Activated CD4-positive, alpha-beta T cell treated with anti-CD3 and anti-CD28 coated beads, Interleukin-2, amount 50 U/mL, for 4 hours (primary cell): ENCODE results near the gene ZNF836.
"Not testable (repeated sequence)": the region's sequence is repeated elsewhere in the genome, so short reads cannot be mapped to it uniquely, and the experiment has no call there.

ENCODE experiments used
- DNase-seq, 2 experiments: peaks; one replicate each; pipeline ENCODE4 v3.0.0-alpha.2; 2020

The ZNF836 gene

DNA sequence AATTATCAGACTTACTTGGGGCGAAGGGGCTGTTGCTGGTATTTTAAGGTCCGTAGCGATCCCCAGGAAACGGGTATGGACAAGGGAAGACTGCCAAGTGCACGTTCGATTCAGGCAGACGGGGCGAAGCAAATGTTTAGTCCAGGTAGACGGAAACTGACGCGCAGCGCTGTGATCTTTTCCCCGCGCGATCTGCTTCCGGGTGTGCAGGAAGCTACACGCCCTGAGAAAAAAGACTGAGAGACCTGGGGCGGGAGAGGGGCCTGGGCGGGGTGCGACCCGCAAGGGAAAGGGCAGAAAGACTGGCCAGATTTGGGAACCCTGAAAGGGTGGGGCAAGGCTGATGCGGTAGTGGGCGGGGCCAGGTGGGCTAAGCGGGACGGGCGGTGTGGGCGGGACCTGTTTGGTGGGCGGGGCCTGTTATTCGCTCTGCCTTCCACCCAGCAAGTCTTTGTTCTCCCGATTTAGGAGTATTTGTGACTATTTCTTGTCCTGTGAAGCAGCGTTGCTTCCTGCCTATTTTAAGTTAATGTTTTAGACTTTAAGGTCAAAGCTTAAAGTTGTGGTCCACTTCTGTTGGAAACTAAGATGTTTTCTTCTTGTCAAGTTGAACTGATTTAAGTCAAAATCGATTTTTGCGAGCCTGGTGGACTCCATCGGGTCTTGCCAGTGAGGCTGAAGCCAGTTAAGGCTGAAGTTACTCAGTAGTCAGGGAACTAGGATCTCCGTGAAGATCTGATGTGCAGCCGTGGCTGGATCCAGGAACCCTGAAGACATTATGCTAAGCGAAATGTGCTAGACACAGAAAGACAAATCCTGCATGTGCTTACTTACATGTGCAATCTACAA, at the start of gene ZNF836:
ZNF836 (minus strand) TSS at position 301 of the 849 bp plus-strand sequence. CDS start 3,549 bp downstream, outside the sequence.
- DNase-seq = peak; percentile 90 to 91

DNA sequence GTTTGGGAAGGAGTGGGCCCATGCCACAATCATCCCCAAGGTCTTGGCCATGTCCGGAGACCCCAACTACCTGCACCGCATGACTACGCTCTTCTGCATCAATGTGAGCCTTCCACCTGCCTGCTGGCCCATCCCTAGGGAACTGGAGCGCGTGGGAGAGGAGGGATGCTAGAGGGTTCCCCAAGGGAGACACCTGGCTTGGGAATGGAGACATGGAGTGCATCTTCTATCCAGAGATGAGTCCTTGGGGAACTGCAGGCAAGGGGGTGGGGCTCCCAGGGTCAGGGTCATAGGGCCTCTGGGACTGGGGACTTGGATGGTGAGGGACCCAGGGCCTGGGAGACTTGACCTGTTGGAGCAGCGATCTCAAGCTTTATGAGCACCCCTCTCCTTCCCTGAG, 49.6 kb upstream of the ZNF836 start:
- DNase-seq = no peak

DNA sequence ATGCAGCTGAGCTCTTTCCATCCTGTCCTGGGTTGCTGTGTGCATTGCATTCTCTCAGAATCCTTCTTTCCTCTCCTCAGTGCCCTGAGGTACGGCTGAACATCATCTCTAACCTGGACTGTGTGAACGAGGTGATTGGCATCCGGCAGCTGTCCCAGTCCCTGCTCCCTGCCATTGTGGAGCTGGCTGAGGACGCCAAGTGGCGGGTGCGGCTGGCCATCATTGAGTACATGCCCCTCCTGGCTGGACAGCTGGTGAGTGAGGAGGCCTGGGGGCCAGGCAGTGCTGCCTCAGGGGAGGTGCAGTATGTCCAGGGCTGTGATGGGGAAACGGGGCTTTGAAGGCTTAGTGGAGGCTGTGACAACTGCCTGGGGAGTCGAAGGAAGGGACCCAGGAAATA, 48.2 kb upstream of the ZNF836 start:
- DNase-seq = no peak

DNA sequence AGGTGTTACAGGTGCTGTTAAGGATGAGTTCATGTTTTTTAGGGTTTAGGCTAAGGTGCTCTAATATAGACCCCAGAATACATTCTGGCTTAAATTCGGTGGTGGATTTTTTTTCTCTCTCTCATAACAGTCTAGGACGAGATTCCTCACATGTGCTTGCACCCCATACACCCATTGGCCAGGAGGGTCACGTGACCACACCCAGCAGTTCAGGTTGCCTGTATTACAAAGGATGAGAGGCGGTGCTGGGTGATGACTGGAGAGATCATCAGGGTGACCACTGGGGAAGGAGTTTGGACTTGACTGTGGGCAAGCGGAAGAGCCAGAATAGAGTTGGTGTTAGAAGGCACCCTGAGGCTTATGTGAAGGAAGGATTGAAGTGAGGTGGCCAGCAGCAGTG, 46.2 kb upstream of the ZNF836 start:
- DNase-seq = no peak

DNA sequence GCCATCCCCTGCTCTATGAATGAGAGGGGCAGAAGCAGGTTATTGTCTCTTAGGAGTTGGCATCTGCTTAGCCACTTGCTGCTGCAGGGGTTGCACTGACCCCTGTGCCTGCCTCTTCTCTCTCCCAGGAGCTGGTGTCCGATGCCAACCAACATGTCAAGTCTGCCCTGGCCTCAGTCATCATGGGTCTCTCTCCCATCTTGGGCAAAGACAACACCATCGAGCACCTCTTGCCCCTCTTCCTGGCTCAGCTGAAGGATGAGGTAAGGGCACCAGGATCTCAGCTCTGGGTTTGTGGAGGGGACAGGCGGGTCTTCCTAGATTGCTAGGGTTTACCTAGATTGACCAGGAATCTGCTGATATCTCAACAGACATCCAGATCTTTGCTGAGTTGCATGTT, 45.0 kb upstream of the ZNF836 start:
- no peak for DNase-seq

DNA sequence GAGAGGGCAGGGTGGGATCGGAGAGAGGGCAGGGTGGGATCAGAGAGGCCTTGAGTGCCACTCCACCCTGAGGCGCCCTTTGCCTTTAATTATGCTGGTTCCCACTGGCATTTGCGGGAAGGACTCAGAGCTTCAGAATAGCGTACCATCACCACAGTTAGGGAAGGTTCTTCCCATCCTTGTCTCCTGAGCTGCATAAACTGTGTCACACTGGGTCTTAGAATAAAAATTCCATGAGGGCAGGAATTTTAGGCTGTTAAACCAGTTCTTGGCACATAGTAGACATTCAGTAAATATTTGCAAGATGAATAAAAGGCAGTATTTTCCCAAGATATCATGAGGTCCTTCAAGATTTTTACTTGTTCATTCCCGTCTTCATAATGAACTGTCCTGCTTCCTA, 42.8 kb upstream of the ZNF836 start:
- DNase-seq = no peak

DNA sequence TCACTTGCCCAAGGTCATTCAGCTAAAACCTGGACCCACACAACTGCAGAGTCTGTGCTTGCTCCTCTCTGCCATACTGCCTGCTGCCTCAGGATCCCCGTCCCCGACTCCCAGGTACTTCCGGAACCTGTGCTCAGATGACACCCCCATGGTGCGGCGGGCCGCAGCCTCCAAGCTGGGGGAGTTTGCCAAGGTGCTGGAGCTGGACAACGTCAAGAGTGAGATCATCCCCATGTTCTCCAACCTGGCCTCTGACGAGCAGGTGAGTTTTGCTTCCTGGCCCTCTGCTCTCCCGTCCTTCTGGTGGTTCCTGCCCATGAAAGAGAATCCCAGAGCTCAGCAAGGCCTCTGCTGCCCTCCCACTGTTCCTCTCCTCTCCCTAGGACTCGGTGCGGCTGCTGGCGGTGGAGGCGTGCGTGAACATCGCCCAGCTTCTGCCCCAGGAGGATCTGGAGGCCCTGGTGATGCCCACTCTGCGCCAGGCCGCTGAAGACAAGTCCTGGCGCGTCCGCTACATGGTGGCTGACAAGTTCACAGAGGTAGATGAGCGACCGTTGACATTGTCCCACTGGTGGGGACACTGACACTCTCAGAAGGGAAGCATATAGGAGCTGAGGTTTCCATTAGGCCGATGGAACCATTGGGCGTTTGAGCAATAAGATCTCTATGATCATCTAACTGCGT, 41.3 kb upstream of the ZNF836 start:
- no peak for DNase-seq

DNA sequence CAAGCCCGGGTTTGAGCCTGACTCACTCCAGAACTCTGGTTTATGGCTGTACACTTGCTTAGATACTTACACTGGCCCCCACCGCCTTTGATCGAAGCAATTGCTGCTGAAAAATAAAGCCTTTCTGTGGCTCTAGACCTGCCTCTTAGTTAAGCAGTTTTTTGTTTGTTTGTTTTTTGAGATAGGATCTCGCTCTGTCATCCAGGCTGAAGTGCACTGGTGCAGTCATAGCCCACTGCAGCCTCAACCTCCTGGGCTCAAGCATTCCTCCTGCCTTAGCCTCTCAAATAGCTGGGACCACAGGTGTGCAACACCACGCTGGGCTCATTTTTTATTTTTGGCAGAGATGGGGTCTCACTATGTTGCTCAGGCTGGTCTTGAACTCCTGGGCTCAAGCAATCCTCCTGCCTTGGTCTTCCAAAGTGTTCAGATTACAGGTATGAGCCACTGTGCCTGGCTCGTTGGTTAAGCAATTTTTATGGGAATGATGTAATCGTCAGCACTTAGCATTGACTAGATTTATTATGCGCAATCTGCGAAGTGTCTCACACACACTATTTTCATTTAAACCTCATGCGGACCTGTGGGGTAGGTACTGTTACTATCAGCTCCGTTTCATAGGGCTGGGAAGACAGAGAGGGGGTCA, 40.6 kb upstream of the ZNF836 start:
- DNase-seq = no peak

DNA sequence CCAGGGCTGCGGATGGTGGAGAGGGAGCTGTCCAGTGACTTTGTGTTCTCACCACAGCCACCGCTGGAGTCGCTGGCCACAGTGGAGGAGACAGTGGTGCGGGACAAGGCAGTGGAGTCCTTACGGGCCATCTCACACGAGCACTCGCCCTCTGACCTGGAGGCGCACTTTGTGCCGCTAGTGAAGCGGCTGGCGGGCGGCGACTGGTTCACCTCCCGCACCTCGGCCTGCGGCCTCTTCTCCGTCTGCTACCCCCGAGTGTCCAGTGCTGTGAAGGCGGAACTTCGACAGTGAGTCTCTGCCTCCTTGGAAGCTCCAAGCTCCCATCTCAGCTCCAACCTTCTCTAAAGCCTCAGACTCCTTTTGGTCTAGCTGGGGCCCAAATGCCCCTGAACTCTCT, 39.8 kb upstream of the ZNF836 start:
- DNase-seq = no peak

DNA sequence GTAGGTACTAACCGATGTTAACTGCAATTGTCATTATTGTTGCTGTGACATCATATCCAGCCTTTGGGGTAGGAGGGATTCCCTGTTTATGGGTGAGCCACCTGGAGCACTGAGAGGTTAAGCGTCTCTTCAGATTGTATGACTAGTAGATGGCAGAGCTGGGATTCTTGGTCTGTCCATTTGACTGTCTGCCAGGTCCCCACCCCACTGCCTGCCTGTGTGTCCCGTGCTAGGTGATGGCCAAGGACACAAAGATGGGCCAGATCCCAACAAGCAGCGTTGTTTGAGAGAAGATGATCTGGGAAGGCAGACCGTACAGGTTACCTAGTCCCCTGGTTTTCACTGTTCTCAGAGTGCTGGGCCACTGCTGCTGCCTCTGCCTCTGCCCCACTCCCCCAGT, 35.1 kb upstream of the ZNF836 start:
- no peak for DNase-seq

DNA sequence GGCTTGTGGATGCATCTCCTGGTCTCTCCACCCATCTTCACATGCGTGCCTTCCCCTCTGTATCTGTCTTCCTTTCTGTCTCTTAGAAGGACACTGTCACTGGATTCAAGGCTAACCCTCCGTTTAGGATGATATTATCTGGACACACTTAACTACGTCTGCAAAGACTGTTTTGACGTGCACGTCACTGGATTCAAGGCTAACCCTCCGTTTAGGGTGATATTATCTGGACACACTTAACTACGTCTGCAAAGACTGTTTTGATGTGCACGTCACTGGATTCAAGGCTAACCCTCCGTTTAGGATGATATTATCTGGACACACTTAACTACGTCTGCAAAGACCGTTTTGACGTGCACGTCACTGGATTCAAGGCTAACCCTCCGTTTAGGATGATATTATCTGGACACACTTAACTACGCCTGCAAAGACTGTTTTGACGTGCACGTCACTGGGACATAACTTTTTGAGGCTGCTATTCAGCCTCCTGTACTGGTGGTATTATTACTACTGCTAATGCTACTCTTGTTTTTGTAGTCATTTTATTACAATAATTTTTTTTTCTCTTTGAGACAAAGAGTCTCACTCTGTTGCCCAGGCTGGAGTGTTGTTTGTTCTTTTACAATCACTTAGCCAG, 29.5 kb upstream of the ZNF836 start:
- DNase-seq = not testable (repeated sequence)

DNA sequence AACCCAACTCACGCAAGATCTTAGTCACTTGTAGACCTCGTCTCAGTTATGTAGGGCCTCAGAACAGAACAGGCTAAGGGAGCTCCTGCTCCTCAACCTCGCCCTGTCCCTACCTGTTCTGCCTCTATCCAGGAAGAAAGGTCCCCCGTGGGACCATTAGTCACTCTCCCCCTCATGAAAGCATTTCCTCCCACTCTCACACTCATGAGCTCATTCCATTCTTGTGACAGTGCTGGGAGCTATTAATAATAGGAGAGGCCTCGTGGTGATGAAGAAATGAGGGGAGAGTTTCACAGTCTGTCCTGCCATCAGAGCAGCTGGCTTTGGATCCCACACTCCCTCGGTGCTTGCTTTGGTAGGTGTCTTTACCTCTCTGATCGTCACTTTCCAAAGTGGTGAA, 28.6 kb upstream of the ZNF836 start:
- no peak for DNase-seq

DNA sequence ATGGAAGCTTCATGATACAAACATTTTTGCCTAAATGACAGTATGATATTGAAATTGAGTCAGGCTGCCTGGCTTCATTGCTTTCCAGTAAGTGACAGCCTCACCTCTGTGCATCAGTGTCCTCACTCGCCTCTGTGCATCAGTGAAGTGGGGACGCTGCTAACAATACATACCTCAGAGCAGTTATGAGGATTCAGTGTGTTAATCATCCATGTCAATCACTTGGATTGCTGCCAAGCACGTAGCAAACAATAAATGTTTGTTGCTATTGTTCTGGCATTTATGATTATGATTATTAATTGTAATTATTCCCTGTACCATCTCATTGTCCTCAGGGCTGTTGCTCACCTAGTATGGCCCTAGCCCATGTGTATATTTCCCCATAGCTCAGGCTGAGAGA, 27.3 kb upstream of the ZNF836 start:
- no peak for DNase-seq

DNA sequence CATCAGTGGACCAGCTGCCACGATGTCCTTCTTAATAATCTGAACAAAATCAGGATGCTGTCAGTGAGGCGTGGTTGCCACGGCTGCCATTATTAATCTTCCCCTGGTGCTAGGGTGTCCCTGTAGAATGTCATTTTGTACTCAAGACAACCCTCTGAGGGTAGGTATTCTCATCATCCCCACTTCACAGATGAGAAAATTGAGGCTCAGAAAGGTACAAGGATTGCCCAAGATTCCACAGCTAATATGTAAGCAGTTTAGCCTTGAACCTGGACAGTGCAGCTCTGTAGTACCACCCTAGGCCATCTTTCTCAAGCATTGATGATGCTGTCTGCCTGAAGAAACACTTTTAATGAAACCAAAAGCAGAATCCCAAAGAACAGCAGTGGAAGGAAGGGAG, 26.5 kb upstream of the ZNF836 start:
- no peak for DNase-seq

DNA sequence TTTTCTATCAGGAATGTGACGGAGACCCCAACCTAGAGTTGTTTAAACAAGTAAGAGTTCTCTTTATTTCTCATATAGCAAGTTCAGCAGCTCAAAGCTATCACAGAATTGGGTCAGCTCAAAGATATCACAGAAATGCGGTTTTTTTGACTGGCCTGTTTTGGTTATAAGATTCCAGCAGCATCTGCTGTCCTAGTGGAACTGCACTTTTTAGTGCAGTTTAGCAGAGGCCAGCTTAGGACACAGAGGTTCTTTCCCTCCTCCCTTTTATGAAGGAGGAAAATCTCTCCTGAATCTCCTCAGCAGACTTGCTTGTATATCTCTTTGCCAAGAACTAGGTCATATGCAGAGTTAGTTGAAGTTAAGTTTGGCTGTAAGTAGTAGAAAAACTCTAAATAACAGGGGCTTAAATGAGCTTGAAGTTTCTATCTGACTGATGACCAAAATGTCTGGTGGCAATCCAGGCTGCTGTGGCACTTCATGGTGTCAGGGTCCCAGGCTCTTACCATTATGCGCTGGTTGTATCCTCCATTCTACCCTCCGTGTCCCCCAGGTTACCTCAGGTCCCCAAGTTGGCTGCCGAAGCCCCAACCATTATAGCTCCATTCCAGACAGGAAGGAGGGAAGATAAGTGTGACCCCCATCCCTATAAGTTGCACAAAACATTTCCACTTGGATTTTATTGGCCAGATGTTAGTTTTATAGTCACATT, 25.0 kb upstream of the ZNF836 start:
- DNase-seq = no peak

DNA sequence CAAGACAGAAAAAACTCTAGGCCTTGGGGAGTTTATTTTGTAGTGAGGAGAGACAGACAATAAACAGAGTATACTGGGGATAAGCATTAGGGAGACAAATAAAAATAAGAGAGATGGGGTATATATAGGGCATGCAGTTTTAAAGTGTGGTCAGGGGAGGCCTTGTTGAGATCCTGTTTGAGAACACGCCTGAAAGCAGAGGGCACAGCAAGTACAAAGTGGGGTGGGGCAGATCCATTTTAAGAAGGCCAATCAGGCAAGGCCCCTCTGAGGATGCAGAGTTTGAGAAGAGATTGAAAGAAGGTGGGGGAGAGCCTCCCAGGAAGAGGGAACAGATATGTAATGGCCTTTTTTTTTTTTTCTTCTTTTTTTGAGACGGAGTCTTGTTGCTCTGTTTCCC, 20.5 kb upstream of the ZNF836 start:
- DNase-seq = no peak

DNA sequence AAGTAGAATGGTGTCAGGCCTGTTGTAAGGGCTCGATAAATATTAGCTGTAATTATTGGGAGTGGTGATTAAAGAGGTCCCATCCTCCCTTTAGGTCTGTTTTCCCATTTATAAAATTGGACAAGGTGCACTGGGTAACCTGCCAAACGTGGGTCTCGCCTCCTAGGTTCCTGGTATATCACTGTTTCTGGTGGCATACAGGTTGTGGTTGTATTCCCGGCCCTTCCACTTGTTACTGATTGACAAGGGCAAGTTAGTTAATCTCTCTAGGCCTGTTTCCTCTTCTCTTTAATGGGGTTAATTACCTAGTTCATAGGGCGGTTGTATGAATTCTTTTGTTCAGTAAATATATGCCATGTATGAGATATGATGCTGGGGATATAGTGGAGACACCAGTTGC, 20.0 kb upstream of the ZNF836 start:
- no peak for DNase-seq

DNA sequence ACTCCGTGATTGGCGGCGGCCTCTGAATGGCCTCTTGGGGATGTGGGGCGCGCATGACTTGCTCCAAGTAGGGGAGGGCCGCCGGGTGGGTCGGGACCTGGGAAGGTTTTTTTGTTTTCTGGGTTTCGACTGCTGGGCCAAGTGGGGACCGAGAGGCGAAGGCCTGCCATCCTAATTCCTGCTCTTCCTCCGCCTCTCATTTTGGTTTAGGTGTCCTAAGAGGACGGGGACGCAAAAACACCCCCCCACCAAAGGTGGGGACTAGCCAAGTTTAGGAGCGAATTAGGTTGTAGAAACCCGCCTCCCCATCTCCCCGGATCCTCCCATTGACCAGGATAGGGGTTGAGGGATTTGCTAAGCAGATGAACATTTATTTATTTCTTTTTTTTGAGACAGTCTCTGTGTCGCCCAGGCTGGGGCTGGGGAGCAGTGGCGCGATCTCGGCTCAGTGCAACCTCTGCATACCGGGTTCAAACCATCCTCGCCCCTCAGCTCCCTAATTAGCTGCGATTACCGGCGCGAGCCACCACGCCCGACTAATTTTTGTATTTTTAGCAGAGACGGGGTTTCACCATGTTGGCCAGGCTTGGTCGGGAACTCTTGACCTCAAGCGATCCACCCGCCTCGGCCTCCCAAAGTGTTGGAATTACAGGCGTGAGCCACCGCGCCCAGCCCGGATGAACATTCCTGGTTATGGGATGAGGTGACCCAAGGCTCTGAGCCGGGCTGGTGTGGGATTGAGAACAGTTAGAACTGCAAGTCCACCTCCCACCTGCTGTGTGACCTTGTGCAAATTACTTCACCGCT, 19.3 kb upstream of the ZNF836 start:
- no peak for DNase-seq

DNA sequence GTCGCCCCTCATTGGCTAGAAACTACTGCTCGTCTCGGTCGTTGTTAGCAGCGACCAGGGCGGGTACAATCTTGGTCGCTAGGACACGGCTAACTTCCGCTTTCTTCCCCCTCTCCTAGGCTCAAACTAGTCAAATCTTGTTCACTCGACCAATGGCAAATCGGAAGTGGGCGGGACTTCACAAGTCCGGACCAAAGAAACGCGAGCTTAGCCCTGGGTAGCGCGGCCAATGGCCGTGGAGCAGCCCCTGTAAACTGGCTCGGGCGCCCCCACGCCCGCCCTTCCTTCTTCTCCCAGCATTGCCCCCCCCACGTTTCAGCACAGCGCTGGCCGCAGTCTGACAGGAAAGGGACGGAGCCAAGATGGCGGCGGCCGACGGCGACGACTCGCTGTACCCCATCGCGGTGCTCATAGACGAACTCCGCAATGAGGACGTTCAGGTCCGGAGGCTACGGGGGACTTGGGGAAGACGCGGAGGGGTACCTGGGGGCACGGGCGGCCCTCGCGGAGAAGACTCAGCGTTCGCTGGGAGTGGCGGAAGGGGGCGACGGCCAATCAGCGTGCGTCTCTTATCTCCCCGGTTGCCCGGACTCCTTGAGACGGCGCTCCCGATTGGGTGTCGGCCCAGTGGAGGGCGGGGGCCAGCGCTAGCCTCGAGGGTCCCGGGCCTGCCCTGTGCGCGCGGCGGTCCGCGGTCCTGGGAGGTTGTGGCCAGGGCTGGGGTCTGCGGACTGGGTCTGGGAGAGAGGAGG, 18.5 kb upstream of the ZNF836 start, which contains the start of gene PPP2R1A:
PPP2R1A (plus strand) TSS at position 318 of the 752 bp plus-strand sequence; CDS start at position 363, 45 bp downstream.
- peak; percentile 97 to 99 for DNase-seq

DNA sequence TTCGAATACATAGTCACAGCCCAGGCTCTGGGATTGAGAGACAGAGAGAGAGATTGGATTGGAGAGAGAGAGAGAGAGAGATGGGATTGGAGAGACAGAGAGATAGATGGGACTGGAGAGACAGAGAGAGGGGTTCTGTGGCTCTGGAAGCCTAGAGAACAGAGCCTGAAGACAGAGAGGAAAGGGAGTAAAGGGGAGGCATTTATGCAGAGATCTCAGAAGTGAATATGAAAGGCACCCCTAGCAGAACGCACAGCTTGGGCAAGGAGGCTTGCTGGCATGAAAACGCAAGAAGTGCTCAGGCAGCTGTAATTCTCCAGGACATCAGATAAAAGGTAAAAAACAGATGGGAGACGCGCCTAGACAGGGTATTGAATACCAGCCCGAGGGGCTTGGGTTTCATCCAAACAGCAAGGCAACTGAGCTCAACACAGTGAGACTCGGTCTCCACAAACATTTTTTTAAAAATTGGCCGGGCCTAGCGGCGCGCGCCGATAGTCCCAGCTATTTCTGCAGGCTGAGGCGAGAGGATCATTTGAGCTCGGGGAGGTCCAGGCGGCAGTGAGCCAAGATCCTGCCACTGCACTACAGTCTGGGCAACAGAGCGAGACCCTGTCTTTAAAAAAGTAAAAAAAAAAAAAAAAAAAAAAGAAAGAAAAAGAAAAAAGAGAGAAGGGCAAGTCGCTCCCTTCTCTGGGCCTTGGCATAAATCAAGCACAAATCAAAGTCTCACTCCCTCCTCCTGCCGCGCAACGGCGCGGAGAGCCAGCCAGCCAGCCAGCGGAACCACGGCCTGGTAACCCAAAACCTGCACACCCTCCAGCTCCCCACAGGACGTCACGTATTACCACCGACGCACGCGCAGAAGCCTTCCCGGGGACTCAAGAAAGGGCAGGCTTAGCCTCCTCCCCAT, 17.7 kb upstream of the ZNF836 start:
- no peak for DNase-seq
